Endothelial cell of umbilical vein (primary cell): ENCODE data around the gene MELTF. TPM values are rescaled to one million over a fixed set of nuclear protein-coding genes. Genes with fewer than 3 reads are reported as not detected.

Experiments
- BruUV-seq: library from RNA; stranded (reverse); fragments of 400-500 nt; replicated peaks from 2 replicates; lab custom pipeline; 2021; lab: Mats Ljungman, UMichigan
- CTCF ChIA-PET: fragments of 300-600, 350-600 bp; sonication (Branson Sonifier 250); formaldehyde crosslinking; loops from one replicate; lab custom pipeline; 2021; ENCODE audit warnings: antibody characterized with exemption, inconsistent platforms; lab: Charles Lee
- POLR2A ChIA-PET: fragments of 300-600, 350-600 bp; sonication (Branson Sonifier 250); formaldehyde crosslinking; loops from one replicate; lab custom pipeline; 2021; ENCODE audit warnings: antibody characterized with exemption, inconsistent platforms; lab: Charles Lee
- DNase-seq: peaks from one replicate; pipeline ENCODE4 v3.0.0-alpha.2; 2011; ENCODE audit warnings: low read depth, low spot score
- FAIRE-seq: peaks from 2 replicates; lab custom pipeline; 2011; peaks lifted over from hg19 to GRCh38; lab: Jason Lieb, UNC
- H2AFZ ChIP-seq: 2 replicates; pipeline ENCODE4 v1.6.0; 2012; ENCODE audit warnings: low read depth, low read length, control low read depth, inconsistent platforms
- H3K27ac ChIP-seq: 2 replicates; pipeline ENCODE4 v1.5.1; 2011; ENCODE audit warnings: low read depth, mild to moderate bottlenecking, control low read depth, low read length, moderate library complexity; ENCODE audit not compliant: insufficient read depth
- H3K27me3 ChIP-seq, 2 experiments: 2 replicates each; pipeline versions ENCODE4 v1.6.0 to v1.6.1; 2011; ENCODE audit warnings: low read length in 2 of 2, mixed read lengths in 1 of 2; ENCODE audit not compliant: control insufficient read depth in 2 of 2, insufficient read depth in 2 of 2
- H3K36me3 ChIP-seq, 2 experiments: 2 replicates in 1 of 2; 3 replicates in 1 of 2; pipeline ENCODE4 v1.5.1; 2011; ENCODE audit warnings: low read length in 2 of 2, mild to moderate bottlenecking in 1 of 2, moderate library complexity in 1 of 2; ENCODE audit not compliant: control insufficient read depth in 2 of 2, insufficient read depth in 2 of 2; ENCODE audit errors: extremely low read depth in 1 of 2
- H3K4me1 ChIP-seq: 3 replicates; pipeline ENCODE4 v1.5.1; 2011; ENCODE audit warnings: mild to moderate bottlenecking, low read length; ENCODE audit not compliant: control insufficient read depth, insufficient read depth; ENCODE audit errors: extremely low read depth
- H3K4me2 ChIP-seq: 2 replicates; pipeline ENCODE4 v1.6.1; 2011; ENCODE audit warnings: low read length, control low read depth, mixed read lengths; ENCODE audit not compliant: insufficient read depth
- H3K4me3 ChIP-seq, 3 experiments: fragments of 200-600 bp in 1 of 3; sonication (generic), shearing (Covaris generic) in 1 of 3; replicated peaks in 1 of 3; 2 replicates each; pipeline ENCODE4 v1.5.1; 2011 to 2016; ENCODE audit warnings: control low read depth in 3 of 3, low read length in 3 of 3, mild to moderate bottlenecking in 2 of 3, inconsistent platforms in 1 of 3, low read depth in 1 of 3, moderate library complexity in 1 of 3; ENCODE audit not compliant: insufficient read depth in 1 of 3
- H3K79me2 ChIP-seq: 2 replicates; pipeline ENCODE4 v1.6.0; 2012; ENCODE audit warnings: low read length, inconsistent platforms; ENCODE audit not compliant: control insufficient read depth, insufficient read depth
- H3K9ac ChIP-seq: replicated peaks from 2 replicates; pipeline ENCODE3; 2011; ENCODE audit warnings: low read length, control low read depth; ENCODE audit not compliant: insufficient read depth; ENCODE audit errors: extremely low read depth
- H3K9me1 ChIP-seq: replicated peaks from 3 replicates; pipeline ENCODE4 v1.6.0; 2011; ENCODE audit warnings: mild to moderate bottlenecking, low read length; ENCODE audit not compliant: control insufficient read depth, insufficient read depth; ENCODE audit errors: extremely low read depth
- H3K9me3 ChIP-seq: replicated peaks from 2 replicates; pipeline ENCODE4 v1.5.1; 2012; ENCODE audit warnings: low read length, inconsistent platforms; ENCODE audit not compliant: control insufficient read depth, insufficient read depth
- H4K20me1 ChIP-seq: replicated peaks from 2 replicates; pipeline ENCODE3; 2011; ENCODE audit warnings: mild to moderate bottlenecking, low read length; ENCODE audit not compliant: control insufficient read depth, insufficient read depth; ENCODE audit errors: extremely low read depth
- FOS ChIP-seq: IDR thresholded peaks from 2 replicates; pipeline ENCODE4 v1.6.1; 2011; ENCODE audit warnings: mild to moderate bottlenecking, low read length, moderate library complexity, borderline replicate concordance; ENCODE audit not compliant: insufficient read depth
- GATA2 ChIP-seq: IDR thresholded peaks from 2 replicates; pipeline ENCODE4 v1.7.0; 2011; ENCODE audit warnings: low read depth, mild to moderate bottlenecking, moderate library complexity, mixed read lengths, low read length; ENCODE audit not compliant: insufficient read length, insufficient read depth
- JUN ChIP-seq: IDR thresholded peaks from 2 replicates; pipeline ENCODE4 v1.6.1; 2011; ENCODE audit warnings: borderline replicate concordance, low read depth; ENCODE audit not compliant: insufficient read length, insufficient read depth
- POLR2A ChIP-seq: IDR thresholded peaks from 2 replicates; pipeline ENCODE4 v1.6.1; 2012; ENCODE audit warnings: low read depth, mild to moderate bottlenecking, control low read depth, low read length
- POLR2AphosphoS5 ChIP-seq: IDR thresholded peaks from 2 replicates; pipeline ENCODE4 v1.6.1; 2012; ENCODE audit warnings: low read depth, mild to moderate bottlenecking, control low read depth, low read length, moderate library complexity; ENCODE audit not compliant: insufficient read depth
- dilution Hi-C: fragments of 300-500 bp; cut with MboI; formaldehyde crosslinking; loops from one replicate; pipeline ENCODE4 v1.15.0; 2019; ENCODE audit warnings: low sequenced_read_pairs; ENCODE audit not compliant: extremely low pct_ligation_motif_present
- intact Hi-C: fragments of 100-400 bp; cut with micrococcal nuclease; formaldehyde crosslinking; loops from one replicate; pipeline ENCODE4 v1.10.0; 2022
- polyA plus RNA-seq, 4 experiments: library from polyadenylated mRNA; depleted of rRNA in 3 of 4; stranded (reverse) in 3 of 4; unstranded in 1 of 4; fragments of >200 nt; gene quantifications; 2 replicates each; pipeline versions ENCODE4 v1.2.1 to v1.2.3, GENCODE V29; 2011 to 2012; ENCODE audit warnings: missing spikeins in 1 of 4
- total RNA-seq: library from RNA; stranded (reverse); gene quantifications from 2 replicates; pipeline ENCODE4 v1.2.3, GENCODE V29; 2021

The MELTF gene
- total and polyA plus RNA-seq, 2 donors (not counting 3 experiments of a cell fraction or from before 2014, with no cell fraction given) = 0.59 to 2.3 TPM

DNA sequence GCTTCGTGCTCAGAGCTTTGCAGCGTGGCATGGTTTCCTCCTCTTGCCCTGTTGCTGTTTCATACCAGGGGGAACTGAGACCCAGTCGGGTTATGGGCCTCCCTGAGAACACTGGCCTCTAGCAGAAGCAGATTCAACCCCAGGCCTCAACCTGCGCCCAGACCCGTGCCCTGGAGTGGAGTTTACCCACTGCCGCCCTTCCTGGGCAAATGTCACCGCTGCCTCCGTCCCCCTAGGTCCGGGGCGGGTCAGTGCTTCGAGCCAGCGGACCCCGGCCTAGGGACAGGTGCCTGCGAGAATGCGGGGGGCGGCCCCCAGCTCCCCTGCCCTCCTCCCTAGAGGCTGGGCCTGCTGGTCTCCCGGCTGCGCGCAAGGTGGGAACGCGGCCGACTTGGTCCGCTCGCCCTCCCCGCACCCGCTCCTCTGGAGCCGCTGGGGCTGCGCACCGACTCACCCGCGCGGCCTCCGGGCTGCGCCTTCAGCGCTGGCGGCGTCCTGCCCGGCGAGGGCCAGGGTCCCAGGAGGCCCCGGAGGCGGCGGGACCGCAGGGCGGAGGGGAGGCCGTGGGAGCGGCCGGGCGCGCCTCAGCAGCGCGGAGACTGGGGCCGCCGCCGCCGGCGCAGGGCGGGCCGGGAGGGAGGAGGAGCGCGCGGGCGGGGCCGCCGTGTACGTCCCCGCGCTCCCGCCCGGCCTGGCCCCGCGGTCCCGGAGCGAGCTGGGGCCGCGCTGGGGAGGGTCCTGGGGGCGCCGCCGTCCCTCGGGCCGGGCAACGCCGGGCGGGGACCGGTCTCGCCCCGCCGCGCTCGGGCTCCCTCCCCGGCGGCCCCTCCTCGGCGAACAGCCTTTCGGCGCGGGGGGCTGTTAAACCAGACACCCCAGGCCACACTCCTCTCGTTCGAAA, 61.1 kb downstream of the MELTF start, which contains the start of gene PIGZ:
PIGZ (minus strand) TSS at position 601 of the 901 bp plus-strand sequence. CDS start 16,802 bp downstream, outside the sequence.
- peak; percentile 25 for DNase-seq
- Histone ChIP-seq H3K27me3 (peaks cover 0 to 2% of the 10 kb centered on the region in 2 experiments), H3K4me1 (peaks cover 3% of the 10 kb centered on the region), H3K79me2 (no peaks in the 10 kb centered on the region), H3K9me1 (no peaks in the 10 kb centered on the region), H3K9me3 (no peaks in the 10 kb centered on the region), H3K4me2 (peak within 1 kb of the TSS; percentile 84), H4K20me1 (no peaks in the 10 kb centered on the region), H3K36me3 (no peaks in the 10 kb centered on the region), H3K27ac (no peak within 1 kb of the TSS), H3K9ac (peak within 1 kb of the TSS; percentile 44), H3K4me3 (peak within 1 kb of the TSS; percentile 60 to 81 (median 65)), H2AFZ (peak within 1 kb of the TSS; percentile 94)
- dilution Hi-C loops (no loop called here), intact Hi-C loops (loop anchor here (1.0 to 5.0 kb wide), 4 partner anchors 26 to 446 kb away; partner anchors contain the start of gene NCBP2)
- POLR2A ChIA-PET = no interaction called here
- CTCF ChIA-PET = interaction anchor here (1.5 to 1.6 kb wide), 3 partner anchors 18 to 446 kb away, joined by 4 to 14 read pairs (median 10); no protein-coding TSS in a partner anchor
- FAIRE-seq = peak; percentile 21
- TF ChIP-seq POLR2A (peak; percentile 45), POLR2AphosphoS5 (peak; percentile 37), FOS (no peak), GATA2 (no peak), JUN (no peak)
- no TSS peak for BruUV-seq
